HL-60 (cell line): ENCODE results near the gene CFAP161.
"Not testable (repeated sequence)": the region's sequence is repeated elsewhere in the genome, so short reads cannot be mapped to it uniquely, and the experiment has no call there.

Experiments used
- DNase-seq, 2 experiments: peaks; one replicate each; pipeline ENCODE4 v3.0.0-alpha.2; 2010 to 2020; ENCODE audit warnings: low read depth in 1 of 2, low spot score in 1 of 2
- H3K27ac ChIP-seq: fragments of 250-450 bp; sonication (Bioruptor Pico); replicated peaks from 2 replicates; pipeline ENCODE4 v1.5.1; 2020; ENCODE audit warnings: mild to moderate bottlenecking, moderate library complexity
- H3K27me3 ChIP-seq: fragments of 250-450 bp; sonication (Bioruptor Pico); 2 replicates; pipeline ENCODE4 v1.5.1; 2021; ENCODE audit warnings: mild to moderate bottlenecking, moderate library complexity; ENCODE audit not compliant: insufficient read depth, poor library complexity, severe bottlenecking
- H3K4me3 ChIP-seq: replicated peaks from 2 replicates; pipeline ENCODE4 v1.5.1; 2011; ENCODE audit warnings: mild to moderate bottlenecking, control low read depth, low read length; ENCODE audit not compliant: insufficient read depth
- GABPA ChIP-seq: IDR thresholded peaks from 2 replicates; pipeline ENCODE4 v1.6.1; 2012; ENCODE audit warnings: low read depth
- POLR2AphosphoS5 ChIP-seq: IDR thresholded peaks from 2 replicates; pipeline ENCODE4 v1.6.1; 2012; ENCODE audit warnings: low read depth
- SPI1 ChIP-seq: IDR thresholded peaks from 2 replicates; pipeline ENCODE4 v1.6.1; 2012; ENCODE audit warnings: low read depth, mild to moderate bottlenecking, borderline replicate concordance
- TF ChIP-seq, protein P1 (sequence below): IDR thresholded peaks from one replicate; pipeline ENCODE4 v1.5.1; 2011; ENCODE audit warnings: low read length, control low read depth, inconsistent platforms; ENCODE audit not compliant: insufficient read depth
- TF ChIP-seq, protein P2 (sequence below): IDR thresholded peaks from 2 replicates; pipeline ENCODE4 v1.6.1; 2012; ENCODE audit warnings: low read depth; ENCODE audit not compliant: insufficient replicate concordance

The CFAP161 gene

DNA sequence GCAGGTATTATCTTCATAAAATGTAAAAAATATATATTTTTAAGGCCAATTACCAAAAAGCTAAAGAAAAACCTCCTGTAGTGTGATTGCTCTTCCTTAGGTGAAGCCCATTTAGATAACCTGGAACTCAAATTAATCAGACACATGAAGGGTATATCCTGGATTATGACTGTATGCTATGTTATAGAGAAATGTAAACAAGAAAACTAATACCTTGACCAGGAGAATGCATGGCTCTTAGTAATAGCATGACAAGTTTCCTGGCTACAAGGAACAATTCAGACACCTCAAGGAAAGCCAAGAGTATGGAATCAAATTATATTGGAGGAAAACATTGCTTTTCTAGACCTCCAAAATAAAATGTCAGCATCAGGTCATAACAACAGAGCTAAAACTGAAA, 14.0 kb upstream of the CFAP161 start:
- Histone ChIP-seq H3K4me3 (no peak overlapping the region), H3K27ac (no peak overlapping the region), H3K27me3 (no peaks in the 10 kb centered on the region)
- DNase-seq, result no peak
- no peak for TF ChIP-seq SPI1
- TF ChIP-seq, protein P1, sequence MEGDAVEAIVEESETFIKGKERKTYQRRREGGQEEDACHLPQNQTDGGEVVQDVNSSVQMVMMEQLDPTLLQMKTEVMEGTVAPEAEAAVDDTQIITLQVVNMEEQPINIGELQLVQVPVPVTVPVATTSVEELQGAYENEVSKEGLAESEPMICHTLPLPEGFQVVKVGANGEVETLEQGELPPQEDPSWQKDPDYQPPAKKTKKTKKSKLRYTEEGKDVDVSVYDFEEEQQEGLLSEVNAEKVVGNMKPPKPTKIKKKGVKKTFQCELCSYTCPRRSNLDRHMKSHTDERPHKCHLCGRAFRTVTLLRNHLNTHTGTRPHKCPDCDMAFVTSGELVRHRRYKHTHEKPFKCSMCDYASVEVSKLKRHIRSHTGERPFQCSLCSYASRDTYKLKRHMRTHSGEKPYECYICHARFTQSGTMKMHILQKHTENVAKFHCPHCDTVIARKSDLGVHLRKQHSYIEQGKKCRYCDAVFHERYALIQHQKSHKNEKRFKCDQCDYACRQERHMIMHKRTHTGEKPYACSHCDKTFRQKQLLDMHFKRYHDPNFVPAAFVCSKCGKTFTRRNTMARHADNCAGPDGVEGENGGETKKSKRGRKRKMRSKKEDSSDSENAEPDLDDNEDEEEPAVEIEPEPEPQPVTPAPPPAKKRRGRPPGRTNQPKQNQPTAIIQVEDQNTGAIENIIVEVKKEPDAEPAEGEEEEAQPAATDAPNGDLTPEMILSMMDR, result no peak
- TF ChIP-seq POLR2AphosphoS5, result no peak
- TF ChIP-seq, protein P2, sequence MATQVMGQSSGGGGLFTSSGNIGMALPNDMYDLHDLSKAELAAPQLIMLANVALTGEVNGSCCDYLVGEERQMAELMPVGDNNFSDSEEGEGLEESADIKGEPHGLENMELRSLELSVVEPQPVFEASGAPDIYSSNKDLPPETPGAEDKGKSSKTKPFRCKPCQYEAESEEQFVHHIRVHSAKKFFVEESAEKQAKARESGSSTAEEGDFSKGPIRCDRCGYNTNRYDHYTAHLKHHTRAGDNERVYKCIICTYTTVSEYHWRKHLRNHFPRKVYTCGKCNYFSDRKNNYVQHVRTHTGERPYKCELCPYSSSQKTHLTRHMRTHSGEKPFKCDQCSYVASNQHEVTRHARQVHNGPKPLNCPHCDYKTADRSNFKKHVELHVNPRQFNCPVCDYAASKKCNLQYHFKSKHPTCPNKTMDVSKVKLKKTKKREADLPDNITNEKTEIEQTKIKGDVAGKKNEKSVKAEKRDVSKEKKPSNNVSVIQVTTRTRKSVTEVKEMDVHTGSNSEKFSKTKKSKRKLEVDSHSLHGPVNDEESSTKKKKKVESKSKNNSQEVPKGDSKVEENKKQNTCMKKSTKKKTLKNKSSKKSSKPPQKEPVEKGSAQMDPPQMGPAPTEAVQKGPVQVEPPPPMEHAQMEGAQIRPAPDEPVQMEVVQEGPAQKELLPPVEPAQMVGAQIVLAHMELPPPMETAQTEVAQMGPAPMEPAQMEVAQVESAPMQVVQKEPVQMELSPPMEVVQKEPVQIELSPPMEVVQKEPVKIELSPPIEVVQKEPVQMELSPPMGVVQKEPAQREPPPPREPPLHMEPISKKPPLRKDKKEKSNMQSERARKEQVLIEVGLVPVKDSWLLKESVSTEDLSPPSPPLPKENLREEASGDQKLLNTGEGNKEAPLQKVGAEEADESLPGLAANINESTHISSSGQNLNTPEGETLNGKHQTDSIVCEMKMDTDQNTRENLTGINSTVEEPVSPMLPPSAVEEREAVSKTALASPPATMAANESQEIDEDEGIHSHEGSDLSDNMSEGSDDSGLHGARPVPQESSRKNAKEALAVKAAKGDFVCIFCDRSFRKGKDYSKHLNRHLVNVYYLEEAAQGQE, result no peak
- no peak for TF ChIP-seq GABPA

DNA sequence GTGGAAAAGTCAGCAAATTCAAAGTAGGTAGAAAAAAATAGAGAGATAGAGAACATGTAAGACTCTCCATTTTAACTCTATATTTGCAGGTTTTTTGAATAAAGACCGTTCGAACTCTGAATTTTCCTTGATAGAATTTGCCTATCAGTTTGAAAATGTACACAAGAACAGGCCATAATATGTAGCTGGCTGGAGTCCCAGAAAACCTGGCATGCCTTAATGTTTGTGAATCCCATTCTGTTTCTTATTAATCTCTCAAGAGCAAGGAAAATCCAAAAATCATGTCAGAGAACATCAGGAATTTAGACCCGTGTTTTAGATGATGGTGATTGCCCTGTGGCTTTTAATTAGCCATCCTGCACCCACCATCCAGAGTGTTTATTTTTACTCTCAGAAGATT, 7.2 kb upstream of the CFAP161 start:
- no peak for TF ChIP-seq POLR2AphosphoS5
- TF ChIP-seq GABPA, result no peak
- DNase-seq, result no peak
- Histone ChIP-seq H3K27ac (no peak overlapping the region), H3K27me3 (peaks cover 16% of the 10 kb centered on the region), H3K4me3 (no peak overlapping the region)

DNA sequence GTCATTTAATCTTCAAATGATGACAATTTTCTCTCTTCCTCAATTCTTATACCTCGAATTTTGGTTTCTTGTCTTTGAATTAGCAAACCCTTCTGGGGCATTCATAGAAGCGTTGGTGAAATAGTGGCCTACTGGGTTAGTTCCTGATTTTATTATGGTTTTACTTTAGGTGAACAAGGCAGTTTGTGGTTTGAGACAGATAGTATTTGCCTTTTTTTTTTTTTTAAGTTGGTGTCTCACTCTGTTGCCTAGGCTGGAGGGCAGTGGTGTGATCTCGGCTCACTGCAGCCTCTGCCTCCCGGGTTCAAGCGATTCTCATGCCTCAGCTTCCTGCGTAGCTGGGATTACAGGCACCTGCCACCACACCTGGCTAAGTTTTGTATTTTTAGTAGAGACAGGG, 7.4 kb downstream of the CFAP161 start:
- H3K4me3 ChIP-seq, H3K27ac ChIP-seq, H3K27me3 ChIP-seq: not testable (repeated sequence)
- peak in 1 of 2 experiments; percentile 45 for DNase-seq
- TF ChIP-seq SPI1, result 0 out of 2 replicates have a peak, but pooled peaks have one; percentile 14

DNA sequence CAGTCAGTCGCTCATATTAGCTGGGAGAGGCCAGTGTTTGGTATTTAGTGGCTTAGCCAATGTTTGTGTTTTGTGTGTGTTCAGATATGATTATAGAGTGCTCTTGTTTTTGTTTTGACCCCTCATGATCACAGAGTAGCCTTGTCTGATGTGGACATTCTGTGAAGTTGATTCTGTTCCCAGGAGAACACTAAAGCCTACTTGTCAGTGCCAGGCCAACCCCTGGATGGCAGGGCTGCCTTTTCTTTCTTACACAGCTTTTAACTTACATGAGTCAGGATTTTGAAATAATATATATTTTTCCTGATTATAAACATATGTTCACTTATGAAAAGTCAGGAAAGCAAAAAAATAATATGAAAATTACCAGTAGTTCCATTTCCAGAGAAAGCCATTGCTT, 11.9 kb downstream of the CFAP161 start:
- no peak overlapping the region for H3K27ac ChIP-seq
- no peak overlapping the region for H3K4me3 ChIP-seq
- DNase-seq, result no peak
- TF ChIP-seq, protein P1, result no peak
- no peak for TF ChIP-seq SPI1
- no peak for TF ChIP-seq POLR2AphosphoS5
- TF ChIP-seq, protein P2, result no peak
- no peak for TF ChIP-seq GABPA
- H3K27me3 ChIP-seq, result no peaks in the 10 kb centered on the region

DNA sequence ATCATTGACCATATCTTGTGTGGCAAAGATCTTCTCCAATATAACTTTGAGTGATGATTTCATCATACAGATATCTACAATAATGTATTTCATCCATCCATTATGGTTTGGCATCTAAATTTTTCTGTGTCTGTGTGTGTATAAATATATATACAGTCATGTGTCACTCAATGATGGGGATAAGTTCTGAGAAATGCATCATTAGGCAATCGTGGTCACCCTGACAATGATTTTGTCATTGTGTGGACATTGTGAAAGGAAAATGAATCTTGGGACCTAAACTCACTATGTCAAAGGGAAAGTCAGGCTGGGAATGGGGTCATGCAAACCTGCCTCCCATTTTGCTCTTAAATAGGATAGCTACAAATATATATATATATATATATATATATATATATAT, 12.4 kb downstream of the CFAP161 start:
- no peak for DNase-seq
- Histone ChIP-seq H3K27ac (no peak overlapping the region), H3K27me3 (no peaks in the 10 kb centered on the region), H3K4me3 (no peak overlapping the region)
- TF ChIP-seq POLR2AphosphoS5, result no peak
- no peak for TF ChIP-seq SPI1
- TF ChIP-seq, protein P1, result no peak
- no peak for TF ChIP-seq GABPA
- TF ChIP-seq, protein P2, result no peak
